Measurements from ENCODE around the gene NOC2L. TPM values are rescaled to one million over a fixed set of nuclear protein-coding genes. Genes with fewer than 3 reads are reported as not detected.
A peak's percentile ranks its signal among the peaks of the same experiment; 100 is the strongest.

The NOC2L gene
- total and polyA plus RNA-seq, 9 of the 15 experiments (the other 6 are each of a cell fraction or from before 2014, with no cell fraction given) = 4.0 to 410 (median 200) TPM

DNA sequence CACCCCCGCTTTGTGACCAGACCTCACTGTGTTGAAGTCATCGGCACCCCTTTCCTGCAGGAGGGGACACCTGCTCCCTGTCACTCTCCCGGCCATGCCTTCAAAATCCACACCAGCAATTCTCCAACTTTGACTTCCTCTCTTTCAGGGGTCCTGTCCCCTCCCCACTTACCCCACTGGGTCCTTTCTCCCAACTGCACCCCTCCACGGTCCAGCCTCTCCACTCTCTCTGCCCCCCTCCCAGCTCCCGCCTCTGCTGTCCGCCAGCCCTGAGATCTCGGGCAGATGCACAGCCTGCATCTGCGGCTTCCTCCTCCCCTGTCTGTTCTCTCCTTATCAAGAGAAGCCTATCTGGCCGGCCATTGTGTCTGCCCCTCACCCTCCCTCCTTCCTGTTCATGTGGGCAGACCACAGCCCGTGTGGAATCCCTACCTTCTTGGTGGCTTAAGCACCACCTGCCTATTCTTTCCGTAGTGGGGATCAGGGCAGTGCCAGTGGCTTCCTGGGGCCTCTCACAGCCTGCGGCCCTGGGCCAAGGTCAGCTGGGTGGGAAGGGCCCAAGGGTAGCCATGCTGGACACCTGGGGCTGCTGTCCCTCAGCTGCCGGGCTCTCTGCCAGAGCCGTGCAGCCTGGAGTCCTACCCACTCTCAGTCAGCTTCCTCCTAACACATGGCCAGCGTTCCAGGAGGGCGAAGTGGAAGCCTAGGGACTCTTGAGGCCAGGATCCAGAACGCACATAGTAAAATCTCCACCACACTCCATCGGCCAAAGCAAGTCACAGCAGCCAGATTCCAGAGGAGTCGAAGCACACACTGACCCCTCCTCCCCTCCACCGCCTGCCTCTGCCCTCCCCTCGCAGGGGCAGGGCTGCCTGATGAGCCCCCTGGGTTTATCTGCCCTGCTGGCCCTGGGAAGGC, 46.0 kb upstream of the NOC2L start:
- H3K9me3 ChIP-seq (replicated peaks; ENCODE audit: control insufficient read depth, insufficient read depth, low read depth, low read length) = no peaks in the 10 kb centered on the region; the same call in none of the 2 replicates
- H3K4me2 ChIP-seq (ENCODE audit: insufficient read depth, low read length) = peak overlapping the region; percentile 61
- no peaks in the 10 kb centered on the region for H3K9me1 ChIP-seq (ENCODE audit: control insufficient read depth, insufficient read depth, low read length)
- H3K9ac ChIP-seq (ENCODE audit: insufficient read depth in 1 of 2, low read depth in 2 of 2, low read length in 2 of 2) = peak overlapping the region; percentile 48 to 90
- no peaks in the 10 kb centered on the region for H3K36me3 ChIP-seq (ENCODE audit: control insufficient read depth, insufficient read depth, low read length)
- H3K4me1 ChIP-seq (replicated peaks in 1 of 2; ENCODE audit: control insufficient read depth in 2 of 2, insufficient read depth in 2 of 2, low read length in 2 of 2) = peaks cover 39 to 66% of the 10 kb centered on the region in 2 experiments
- in situ Hi-C loops (cut with MboI) = no loop called here
- FAIRE-seq (peak; percentile 87), DNase-seq (ENCODE audit: extremely low read depth in 1 of 4, low spot score in 3 of 4) (peak; percentile 71 to 86 (median 76)), ATAC-seq (peak; percentile 45)
- H2AFZ ChIP-seq (ENCODE audit: low read depth, low read length) = peak overlapping the region; percentile 91
- peak overlapping the region; percentile 70 for H3K27ac ChIP-seq (ENCODE audit: extremely low read depth, low read depth, low read length)
- ChIA-PET POLR2A (interaction anchor here (0.9 to 2.6 kb wide), 2 partner anchors 8 to 9 kb away, joined by 4 to 9 read pairs; partner anchors contain the start of gene ISG15), CTCF (ENCODE audit: low intra/inter-chr PET ratio) (no interaction called here)
- no peak overlapping the region for H3K4me3 ChIP-seq
- BruUV-seq (replicated peaks) = no TSS peak
- H3K79me2 ChIP-seq (ENCODE audit: control insufficient read depth, insufficient read depth, low read length) = peaks cover 11% of the 10 kb centered on the region; the same call in 2 of the 3 replicates
- intact Hi-C loops (cut with micrococcal nuclease) = loop anchor here (5.0 kb wide), 1 partner anchor 57 kb away; no protein-coding TSS in a partner anchor
- H3K27me3 ChIP-seq (ENCODE audit: control insufficient read depth in 2 of 2, insufficient read depth in 2 of 2, low read length in 2 of 2) = no peaks in the 10 kb centered on the region
- H4K20me1 ChIP-seq (replicated peaks; ENCODE audit: control insufficient read depth, insufficient read depth, low read length) = 0 out of 2 replicates have a peak, but pooled peaks cover 4% of the 10 kb centered on the region
- 12% methylated on average over 21 of the region's 21 CpGs for WGBS (ENCODE audit: insufficient coverage, low coverage, missing lambda C conversion rate)
- TF ChIP-seq ETV5 (CRISPR knock-in tag; IDR thresholded peaks at IDR 0.05; ENCODE audit: low read depth) (peak; percentile 88), ZNF444 (CRISPR knock-in tag; IDR thresholded peaks at IDR 0.05) (no peak), NR2C2 (CRISPR knock-in tag; IDR thresholded peaks at IDR 0.05) (no peak), NR2C2 (tag; IDR thresholded peaks at IDR 0.05) (peak; percentile 50; the same call in 1 of the 2 replicates), CREM (IDR thresholded peaks at IDR 0.05; ENCODE audit: low read depth) (peak; percentile 48), PHF8 (IDR thresholded peaks at IDR 0.05; ENCODE audit: borderline replicate concordance, low read length) (peak; percentile 24; the same call in 1 of the 2 replicates), NELFE (IDR thresholded peaks at IDR 0.05; ENCODE audit: insufficient read depth, insufficient read length) (no peak), CBFB (CRISPR knock-in tag; IDR thresholded peaks at IDR 0.05) (0 out of 2 replicates have a peak, but pooled peaks have one; percentile 42), L3MBTL2 (IDR thresholded peaks at IDR 0.05) (peak; percentile 72), ZNF707 (CRISPR knock-in tag; conservative IDR thresholded peaks at IDR 0.05) (no peak), GATA2 (CRISPR knock-in tag; IDR thresholded peaks at IDR 0.05) (peak; percentile 83), IRF2 (CRISPR knock-in tag; IDR thresholded peaks at IDR 0.05) (no peak), SMARCC2 (IDR thresholded peaks at IDR 0.05; ENCODE audit: low read depth) (no peak)
- TF ChIP-seq, protein P1, sequence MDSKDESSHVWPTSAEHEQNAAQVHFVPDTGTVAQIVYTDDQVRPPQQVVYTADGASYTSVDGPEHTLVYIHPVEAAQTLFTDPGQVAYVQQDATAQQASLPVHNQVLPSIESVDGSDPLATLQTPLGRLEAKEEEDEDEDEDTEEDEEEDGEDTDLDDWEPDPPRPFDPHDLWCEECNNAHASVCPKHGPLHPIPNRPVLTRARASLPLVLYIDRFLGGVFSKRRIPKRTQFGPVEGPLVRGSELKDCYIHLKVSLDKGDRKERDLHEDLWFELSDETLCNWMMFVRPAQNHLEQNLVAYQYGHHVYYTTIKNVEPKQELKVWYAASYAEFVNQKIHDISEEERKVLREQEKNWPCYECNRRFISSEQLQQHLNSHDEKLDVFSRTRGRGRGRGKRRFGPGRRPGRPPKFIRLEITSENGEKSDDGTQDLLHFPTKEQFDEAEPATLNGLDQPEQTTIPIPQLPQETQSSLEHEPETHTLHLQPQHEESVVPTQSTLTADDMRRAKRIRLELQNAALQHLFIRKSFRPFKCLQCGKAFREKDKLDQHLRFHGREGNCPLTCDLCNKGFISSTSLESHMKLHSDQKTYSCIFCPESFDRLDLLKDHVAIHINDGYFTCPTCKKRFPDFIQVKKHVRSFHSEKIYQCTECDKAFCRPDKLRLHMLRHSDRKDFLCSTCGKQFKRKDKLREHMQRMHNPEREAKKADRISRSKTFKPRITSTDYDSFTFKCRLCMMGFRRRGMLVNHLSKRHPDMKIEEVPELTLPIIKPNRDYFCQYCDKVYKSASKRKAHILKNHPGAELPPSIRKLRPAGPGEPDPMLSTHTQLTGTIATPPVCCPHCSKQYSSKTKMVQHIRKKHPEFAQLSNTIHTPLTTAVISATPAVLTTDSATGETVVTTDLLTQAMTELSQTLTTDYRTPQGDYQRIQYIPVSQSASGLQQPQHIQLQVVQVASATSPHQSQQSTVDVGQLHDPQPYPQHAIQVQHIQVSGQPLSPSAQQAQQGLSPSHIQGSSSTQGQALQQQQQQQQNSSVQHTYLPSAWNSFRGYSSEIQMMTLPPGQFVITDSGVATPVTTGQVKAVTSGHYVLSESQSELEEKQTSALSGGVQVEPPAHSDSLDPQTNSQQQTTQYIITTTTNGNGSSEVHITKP (IDR thresholded peaks at IDR 0.05; ENCODE audit: partially characterized antibody) = peak; percentile 36
- TF ChIP-seq, protein P2, sequence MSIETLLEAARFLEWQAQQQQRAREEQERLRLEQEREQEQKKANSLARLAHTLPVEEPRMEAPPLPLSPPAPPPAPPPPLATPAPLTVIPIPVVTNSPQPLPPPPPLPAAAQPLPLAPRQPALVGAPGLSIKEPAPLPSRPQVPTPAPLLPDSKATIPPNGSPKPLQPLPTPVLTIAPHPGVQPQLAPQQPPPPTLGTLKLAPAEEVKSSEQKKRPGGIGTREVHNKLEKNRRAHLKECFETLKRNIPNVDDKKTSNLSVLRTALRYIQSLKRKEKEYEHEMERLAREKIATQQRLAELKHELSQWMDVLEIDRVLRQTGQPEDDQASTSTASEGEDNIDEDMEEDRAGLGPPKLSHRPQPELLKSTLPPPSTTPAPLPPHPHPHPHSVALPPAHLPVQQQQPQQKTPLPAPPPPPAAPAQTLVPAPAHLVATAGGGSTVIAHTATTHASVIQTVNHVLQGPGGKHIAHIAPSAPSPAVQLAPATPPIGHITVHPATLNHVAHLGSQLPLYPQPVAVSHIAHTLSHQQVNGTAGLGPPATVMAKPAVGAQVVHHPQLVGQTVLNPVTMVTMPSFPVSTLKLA (conservative IDR thresholded peaks at IDR 0.05) = peak in 1 of 2 experiments; percentile 42; a peak in 1 of 4 replicates
